NCI-H226 (cell line): ENCODE results near the gene HDHD5.
"Not testable (repeated sequence)": the region's sequence is repeated elsewhere in the genome, so short reads cannot be mapped to it uniquely, and the experiment has no call there.

ENCODE experiments used
- DNase-seq: peaks from one replicate; pipeline ENCODE4 v3.0.0-alpha.2; 2015

HDHD5 gene

DNA sequence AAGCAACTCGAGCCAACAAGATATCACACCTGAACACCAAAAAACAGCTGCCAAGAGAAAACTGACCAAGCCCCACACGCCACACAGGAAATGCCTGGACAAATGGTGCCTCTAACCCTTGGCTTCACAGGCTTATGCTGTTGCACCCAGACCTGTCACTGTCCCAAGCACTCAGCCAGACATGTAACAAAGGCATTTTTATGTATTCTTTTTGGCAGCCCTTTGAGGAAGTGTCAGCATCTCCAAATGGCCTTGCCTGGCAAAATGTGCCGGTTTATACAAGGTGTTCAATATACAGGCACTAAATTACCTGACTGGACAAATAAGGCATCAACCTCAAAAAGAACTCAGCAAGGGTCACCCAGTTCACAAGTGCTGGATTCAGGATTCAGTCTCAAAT, 6.1 kb downstream of the HDHD5 start:
- DNase-seq = no peak

DNA sequence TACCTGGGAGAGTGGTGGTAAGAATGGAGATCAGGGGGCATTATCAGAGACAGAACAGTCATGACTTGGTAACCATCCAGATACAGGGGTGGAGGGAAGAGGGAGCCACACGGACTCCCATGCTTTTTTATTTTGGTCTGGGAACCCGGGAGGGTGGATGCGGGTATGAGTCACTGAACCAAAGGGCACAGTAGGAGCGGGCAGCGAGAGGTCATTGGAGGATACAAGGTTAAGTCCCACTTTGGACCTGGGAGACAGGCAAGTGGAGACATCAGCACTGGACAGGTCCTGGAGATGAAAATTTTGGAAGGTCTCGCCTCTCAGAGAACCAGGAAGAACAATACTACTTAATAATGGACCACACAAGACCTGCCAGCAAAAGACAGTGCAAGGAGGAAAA, 6.7 kb downstream of the HDHD5 start:
- no peak for DNase-seq

DNA sequence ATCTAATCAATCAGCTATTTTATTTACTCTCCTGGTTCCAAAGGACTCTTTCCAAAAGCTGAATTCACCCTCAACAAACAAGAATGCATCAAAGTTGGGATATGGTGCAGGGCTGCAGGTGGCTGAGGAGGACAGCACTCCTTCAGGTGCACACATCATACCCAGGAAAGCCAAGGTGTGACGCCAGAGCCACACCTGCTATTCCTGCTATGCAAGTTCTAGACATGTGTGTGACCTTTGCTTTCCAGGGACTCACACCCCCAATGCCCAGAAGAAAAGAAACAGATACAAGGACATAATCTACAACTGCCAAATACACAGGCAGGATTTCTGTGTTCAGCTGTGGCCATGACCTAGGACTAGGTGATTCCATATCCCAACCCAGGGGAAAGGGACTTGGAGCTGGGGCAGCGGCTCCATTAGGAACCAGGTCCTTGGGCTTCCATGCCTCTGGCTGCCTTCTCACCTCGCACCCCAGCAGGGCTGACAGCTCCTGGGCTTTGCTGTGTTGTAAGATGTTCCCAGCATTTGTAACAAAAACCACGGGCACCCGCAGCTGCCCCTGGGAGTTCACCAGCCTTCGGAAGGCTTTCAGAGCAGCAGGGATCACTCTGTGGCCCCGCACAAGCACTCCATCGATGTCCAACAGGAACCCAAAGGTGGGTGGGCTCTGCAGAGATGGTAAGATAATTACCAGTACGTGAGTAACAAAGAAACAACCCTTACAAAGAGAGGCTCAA, 9.8 kb downstream of the HDHD5 start:
- no peak for DNase-seq

DNA sequence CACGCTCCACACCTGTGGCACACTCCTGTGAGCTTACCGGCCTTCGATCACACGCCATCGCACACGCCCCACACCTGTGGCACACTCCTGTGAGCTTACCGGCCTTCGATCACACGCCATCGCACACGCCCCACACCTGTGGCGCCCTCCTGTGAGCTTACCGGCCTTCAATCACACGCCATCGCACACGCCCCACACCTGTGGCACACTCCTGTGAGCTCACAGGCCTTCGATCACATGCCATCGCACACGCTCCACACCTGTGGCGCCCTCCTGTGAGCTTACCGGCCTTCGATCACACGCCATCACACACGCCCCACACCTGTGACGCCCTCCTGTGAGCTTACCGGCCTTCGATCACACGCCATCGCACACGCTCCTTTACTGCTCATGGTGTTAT, 11.6 kb downstream of the HDHD5 start:
- DNase-seq = not testable (repeated sequence)

DNA sequence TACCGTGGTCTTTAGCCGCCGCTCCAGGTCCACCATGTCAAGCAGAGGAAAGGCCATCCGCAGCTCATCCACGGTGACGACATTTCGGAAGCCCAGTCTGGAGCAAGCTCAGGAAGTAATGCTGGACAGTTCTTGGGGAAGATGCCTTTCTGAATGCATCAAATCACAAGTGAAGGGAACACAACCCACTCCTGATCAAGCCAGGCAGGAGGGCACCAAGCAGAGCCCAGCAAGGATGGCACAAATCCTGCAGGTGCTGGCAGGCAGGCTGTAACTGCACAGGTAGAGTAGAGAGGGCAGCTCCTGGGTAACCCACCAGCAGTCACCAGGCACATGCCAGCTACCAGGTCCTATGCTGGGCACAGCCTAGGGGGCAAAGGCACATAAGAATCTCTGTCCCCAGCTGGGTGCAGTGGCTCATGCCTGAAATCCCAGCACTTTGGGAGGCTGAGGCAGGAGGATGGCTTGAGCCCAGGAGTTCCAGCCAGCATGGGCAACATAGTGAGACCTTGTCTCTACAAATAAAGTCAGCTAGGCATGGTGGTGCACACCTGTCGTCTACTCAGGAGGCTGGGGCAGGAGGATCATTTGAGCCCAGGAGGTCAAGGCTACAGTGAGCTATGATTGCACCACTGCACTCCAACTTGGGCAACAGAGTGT, 13.9 kb downstream of the HDHD5 start:
- DNase-seq = no peak

DNA sequence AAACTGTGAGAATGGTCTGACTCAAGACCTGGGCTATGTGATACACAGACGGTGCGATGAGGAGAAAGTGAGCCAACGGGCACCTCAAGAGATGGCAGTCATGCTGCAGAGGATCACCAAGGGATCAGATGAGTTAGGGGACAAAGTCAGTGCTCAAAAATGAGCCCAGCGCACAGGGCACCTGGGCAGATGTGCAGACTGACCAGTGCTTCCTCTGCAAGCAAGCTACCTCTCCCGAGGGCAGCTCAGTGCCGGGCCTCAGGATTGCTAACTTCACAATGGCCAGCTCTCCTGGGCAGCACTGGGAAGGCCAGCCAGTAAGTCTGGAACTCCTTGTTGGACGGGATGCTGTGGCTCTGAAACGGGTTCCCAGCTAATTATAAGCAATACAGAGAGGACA, 15.3 kb downstream of the HDHD5 start:
- DNase-seq = no peak

DNA sequence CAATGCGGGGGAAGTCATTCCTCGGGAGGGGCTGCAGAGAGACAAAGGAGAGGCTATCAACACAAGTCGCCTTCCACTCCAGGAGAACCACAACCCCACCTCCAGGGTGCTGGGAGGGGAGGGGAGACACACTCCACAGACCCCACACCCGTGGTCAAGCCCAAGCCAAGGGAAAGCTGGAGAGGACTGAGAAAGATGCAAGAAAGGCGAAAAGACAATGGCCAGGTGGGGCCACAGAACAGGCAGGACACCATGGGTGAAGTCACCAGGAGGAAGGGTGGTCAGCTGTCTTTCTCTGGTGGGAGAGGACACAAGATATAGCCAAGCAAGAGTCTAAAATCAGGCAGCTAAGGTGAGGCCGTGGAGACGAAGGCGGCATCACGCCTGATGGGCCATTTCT, 16.0 kb downstream of the HDHD5 start:
- no peak for DNase-seq

DNA sequence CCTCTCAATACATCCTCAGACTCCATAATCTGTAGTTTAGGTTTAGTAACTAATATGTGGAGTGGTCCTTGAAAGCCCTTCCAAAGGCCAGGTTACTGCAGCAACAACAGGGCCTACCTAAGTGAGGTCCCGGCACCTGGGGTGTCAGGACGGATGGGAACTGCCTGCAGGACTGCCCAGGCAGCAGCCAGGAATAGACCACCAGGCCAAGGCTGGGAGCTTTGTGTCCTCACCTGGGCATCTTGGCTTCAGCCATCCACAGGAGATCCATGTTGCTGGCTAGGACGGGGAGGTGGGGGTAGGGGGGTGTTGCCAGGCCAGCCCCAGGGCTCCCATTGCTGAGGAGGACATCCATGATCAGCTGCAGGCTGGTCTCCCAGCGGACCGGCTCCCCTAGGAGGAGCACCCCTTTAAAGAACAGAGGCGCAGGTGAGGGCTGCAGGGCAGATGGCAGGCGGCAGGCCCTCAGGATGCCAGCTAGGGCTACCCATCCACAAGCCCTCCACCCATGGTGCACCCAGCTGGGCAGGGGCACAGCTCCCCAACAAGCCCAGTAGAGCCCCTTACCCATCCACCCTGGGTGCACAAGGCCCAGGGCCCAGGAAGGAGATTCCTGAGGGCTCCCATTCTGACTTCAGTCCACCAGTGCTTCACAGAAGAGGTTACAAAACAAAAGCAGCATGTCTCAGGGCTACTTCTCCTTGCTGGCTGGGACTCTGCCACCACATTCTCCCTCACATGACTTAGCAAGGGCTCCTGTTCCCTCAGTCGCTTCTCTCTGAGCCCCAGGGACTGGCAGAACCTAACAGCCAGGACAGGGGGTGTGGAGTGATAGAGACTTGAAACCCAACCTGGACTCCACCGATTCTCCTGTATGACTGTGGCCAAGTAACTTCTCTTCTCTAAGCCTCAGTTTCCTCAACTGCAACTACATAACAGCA, 18.0 kb downstream of the HDHD5 start:
- DNase-seq = no peak

DNA sequence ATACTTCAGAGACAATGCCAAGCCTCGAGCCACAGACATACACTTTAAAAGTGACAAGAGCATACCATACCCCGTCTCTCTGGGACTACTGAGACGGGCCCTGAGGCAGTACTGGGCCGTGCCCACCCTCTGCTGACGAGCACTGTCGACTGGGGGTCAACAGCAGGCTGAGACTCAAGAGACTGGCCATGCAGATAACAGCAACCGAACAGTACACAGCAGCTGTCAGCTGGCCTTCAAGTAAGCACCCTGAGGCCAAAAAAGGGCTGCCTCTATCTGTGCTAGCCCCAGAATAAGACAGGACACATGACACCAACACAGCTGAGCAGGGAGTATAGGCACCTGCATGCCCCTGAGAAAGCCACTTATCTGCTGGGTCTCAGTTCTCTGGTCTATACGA, 19.1 kb downstream of the HDHD5 start:
- no peak for DNase-seq

DNA sequence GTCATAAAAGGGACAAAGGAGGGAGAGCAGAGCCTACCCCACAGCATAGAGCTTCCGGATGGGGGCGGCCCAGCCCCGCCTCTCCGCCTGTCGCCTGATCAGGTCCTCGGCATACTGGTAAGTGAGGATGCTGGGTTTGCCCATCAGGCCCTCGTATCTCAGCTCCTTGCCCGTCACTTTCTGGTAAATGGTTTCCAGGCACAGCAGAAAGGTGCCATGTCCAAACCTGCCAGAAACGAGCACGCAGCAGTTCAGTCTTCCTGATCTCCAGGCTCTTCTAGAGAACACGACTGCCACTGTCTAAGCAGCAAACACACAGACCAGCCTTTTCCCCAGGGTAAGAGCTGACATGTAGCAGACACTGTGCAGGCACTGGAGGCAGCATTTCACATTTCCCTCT, 20.6 kb downstream of the HDHD5 start:
- DNase-seq = no peak

DNA sequence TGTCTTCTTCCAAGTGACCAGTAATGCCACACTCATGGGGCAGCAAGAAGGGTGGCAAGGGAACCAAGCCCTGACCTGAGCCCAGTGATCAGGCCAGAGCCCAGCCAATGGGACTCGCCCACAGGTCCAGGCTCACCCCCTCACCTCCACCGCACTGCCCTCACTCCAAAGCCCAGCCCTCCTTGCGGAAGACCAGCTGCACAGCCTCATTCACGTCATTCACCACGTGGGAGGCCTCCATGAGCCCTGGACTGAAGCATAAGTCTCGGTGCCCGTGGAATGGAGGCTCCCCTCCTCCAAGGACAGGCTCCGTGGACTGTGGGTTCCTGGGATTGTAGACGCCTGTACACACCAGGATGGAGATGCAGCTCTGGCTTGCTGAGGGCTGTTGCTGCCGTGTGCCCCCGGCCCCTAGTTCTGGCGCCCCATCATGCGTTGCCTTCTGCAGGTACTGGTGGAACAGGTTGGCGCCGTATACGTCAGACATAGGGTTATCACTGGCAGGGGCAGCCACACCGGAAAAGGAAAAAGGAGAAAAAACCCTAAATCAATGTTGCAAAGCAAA, 21.1 kb downstream of the HDHD5 start:
- no peak for DNase-seq

DNA sequence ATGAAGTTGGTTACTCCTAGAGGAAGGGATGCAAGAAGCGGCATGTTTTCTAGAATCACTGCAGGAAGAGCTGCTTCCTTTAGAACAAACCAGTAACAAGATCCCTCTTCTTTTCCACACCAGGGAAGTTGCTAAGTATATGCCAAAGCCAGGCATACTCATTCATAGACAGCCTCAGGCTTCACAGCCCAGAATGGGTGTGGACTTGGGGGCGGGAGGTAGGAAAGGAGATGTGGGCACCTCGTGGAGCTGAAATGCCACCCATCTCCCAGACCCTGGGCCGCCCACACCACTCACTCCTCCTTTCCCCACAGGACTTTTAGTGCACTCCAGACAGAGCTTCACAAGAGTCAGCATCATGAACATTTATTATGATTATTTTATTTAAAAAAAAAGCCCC, 21.9 kb downstream of the HDHD5 start:
- DNase-seq = no peak

DNA sequence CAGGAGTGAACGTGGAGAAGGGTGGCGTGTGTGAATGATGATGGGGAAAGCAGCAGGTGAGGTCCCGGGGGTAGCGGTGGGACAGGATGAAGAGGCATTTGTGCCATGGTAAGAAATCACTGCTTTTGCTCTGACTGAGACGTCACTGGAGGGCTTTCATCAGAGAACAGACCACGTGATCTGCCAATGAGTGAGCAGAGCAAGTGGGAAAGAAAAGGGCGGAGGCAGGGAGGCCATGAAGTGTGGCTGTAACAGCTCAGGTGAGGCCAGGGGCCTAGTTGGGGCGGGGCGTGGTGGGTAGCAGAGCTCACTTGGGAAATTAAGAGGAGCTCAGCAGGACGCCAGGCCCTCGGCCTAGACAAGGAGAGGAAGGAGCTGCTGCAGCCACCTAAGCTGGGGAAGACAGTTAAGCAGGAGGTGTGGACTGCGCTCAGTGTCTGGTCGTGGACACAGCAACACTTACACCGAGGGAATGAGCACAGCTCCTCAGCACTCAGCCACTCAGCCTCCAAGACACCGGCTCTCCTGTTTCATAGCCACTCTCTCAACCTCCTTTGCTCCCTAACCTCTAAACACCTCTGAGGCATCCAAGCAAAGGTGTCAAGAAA, 23.8 kb downstream of the HDHD5 start:
- DNase-seq = no peak

DNA sequence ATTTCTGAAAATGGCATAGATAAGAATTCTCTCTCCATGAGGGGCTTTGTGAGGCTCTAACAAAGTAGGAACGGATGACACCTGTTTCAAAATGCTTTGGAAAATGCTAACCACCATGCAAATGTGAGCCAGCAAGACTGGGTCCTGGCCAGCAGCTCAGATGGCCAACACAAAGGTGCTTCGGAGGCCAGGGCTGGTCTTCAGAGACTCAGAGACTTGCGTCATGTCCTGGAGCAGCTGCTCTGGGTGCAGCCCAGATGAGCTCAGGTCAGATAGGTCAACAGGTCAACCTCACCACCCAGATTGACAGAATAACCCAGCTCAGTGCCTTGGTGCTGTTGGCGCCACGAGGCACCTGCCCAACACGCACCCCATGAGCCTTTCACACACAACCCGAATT, 25.9 kb downstream of the HDHD5 start:
- no peak for DNase-seq

DNA sequence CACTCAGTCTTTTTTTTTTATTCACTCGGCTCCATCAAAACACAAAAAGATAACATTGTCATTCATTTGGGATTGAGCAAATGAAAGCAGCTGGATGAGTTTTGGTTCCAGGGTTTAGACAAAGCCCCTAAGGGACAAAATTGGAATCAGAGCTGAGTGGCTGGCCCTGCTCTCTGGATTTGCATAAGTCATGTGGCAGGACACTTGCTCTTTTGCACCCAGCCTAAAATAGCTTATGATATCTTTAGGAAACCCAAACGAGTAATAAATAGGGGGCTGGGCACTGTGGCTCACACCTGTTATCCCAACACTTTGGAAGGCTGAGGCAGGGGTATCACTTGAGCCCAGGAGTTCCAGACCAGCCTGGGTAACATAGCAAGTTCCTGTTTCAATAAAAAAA, 27.0 kb downstream of the HDHD5 start:
- DNase-seq = no peak

DNA sequence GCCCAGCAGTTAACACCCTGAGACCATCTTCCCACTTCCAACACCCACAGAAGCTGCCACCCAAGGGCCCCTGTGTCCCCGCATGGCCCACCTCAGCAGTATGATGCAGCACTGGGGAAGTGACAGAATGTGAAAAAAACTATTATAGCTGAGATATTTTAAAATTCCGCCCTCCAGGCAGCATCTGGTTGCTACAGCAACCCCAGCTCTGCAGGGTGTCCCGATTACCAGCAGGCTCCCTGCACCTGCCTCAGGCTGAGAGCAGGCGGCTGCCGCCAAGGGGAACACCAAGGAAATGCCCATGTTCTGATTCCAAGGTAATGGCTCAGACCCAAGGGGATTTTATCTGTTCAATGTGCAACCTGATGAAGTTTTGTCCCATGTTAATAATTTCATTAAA, 27.4 kb downstream of the HDHD5 start:
- DNase-seq = no peak

DNA sequence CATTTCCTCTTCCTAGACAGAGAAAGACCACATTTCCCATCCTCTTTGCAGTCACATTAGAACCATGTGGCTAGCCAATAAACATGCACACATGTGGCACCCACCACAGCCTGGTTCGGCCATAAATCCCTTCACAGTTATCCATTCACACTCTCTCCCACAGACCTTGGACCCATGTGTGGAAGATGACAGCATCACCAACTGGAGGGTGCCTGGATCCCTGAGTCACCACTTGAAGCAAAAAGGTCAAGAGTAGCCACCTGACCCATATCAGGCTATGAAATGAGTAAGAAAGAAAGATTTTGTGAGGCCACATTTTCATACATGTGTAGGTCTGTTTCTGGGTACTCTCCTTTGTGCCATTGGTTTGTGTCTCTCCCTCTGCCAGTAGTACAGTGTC, 28.9 kb downstream of the HDHD5 start:
- DNase-seq = no peak

DNA sequence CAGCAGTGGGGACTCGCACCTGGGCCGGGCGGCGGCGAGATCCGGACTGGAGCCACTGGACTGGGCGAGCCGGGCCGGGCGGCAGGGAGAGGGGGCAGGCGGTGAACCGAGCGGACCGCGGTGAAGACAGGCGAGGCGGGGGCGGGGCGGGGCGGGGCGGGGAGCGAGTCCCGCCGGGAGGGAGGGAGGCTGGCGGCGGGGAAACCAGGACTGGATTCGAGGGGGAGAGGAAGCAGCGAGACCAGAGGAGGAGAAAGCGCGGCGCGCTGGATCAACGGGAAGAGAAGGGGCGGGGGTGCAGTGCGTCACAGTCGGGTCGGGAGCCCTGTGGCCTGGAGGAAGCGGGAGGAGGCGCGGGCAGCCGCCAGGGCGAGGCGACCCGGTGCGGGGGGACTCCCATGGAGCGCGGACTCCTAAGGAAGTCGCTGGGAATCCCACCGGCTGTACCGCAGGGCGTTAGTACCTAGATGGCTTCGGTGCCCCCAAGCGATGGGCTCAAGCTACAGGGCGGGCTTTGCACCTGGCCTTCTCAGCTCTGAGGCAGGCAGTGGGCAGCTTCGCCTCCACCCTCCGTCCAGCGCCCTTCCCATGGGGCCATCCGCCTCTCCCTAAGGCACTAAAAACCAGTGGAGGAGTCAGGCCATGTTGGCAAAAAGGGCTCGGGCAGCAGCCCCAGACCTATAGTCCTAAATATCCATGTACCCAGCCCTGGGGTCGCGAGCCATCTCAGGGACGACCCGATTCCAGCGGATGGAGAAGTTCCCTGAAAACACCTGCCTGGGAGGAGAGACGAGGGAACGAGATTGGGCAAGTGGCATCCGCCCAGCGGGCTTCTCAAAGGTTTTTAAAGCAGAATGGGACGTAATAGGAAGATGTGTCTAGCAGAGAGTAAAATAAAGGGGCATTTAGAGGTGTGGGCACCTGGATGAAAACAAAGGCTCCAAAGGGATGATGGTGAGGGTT, 37.6 kb downstream of the HDHD5 start, which contains the start of gene TMEM121B:
Gene TMEM121B, minus strand, starts transcription at position 128 of the 963 bp plus-strand sequence. CDS start 233 bp downstream, outside the sequence.
- DNase-seq = no peak

DNA sequence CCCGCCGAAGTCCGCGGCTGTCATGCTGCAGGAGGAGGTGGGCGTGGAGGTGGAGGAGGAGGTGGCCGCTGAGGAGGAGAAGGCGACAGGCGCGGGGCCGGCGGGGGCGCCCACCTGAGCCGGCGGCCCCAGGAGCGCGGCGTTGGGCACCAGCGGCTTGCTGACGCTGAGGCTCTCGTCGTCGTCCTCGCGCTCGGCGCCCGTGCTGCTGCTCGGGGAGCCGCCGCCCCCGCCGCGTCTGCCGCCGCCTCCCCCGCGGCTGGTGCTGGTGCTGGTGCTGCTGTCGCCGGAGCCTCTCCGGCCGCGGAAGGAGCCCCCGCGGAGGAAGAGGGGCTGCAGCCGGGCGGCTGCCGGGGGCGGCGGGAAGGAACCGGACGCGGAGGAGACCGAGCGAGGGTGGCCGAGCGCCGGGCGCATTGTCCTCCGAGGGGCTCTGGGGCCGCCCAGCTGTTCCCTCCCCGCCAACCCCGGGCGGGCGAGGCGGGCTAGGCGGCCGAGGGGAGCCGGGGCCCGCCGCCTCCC, 38.3 kb downstream of the HDHD5 start:
- no peak for DNase-seq

DNA sequence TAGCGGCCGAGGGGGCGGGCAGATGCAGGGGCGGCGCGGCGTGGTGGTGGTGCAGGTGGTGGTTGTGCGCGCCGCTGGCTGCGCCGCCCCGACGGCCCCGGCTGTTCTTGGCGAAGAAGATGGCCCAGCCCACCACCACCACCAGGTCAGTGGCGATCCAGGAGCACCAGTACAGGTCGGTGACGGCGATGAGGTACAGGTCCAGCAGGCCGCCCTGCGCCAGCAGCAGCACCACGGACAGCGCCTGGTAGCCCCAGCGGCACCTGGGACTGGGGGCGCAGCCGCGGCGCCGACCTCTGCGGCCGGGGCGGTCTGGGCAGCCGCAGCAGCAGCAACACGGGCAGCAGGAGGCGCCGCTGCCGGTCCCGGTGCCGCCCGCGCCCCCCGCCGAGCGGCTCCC, 38.8 kb downstream of the HDHD5 start:
- DNase-seq = peak; percentile 12

DNA sequence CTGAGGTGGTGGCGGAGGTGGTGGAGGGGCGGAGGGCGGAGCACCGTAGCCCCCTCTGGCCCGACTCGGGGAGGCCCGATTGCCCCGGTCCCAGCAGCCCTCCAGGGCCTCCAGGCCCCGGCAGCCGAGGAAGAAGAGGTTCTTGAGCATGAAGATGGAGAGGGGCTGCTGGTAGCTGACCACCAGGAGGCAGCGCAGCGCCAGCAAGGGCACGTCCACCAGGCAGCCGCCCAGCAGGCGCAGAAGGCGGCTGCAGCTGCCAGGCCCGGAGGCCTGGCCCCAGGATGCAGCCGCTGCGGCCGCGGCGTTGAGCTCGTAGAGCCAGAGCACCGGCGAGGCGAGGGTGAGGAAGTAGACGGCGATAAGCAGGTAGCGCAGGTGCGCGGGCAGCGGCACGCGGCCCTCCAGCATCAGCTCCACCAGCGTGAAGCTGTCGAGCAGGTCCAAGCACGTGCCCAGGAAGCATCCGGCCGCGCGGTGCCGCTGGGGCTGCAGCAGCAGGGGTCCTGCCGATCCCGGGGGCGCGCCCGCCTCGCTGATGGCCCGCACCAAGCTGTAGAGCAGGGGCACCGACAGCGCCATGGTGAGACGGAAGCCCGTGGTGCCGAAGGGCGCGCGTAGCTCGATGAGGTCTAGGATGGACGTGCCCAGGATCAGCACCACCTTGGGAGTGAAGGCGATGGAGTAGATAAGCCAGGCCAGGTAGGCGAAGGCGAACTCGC, 39.4 kb downstream of the HDHD5 start:
- no peak for DNase-seq
